Neural cell (in vitro differentiated cells): Measurements from ENCODE around the gene JUNB.

ENCODE experiments used
- CTCF ChIP-seq: fragments of 450-650 bp; IDR thresholded peaks from 2 replicates; pipeline ENCODE4 v1.5.1; 2014; ENCODE audit warnings: antibody characterized with exemption, mild to moderate bottlenecking, moderate library complexity; ENCODE audit not compliant: poor library complexity, severe bottlenecking
- EP300 ChIP-seq: fragments of 450-650 bp; conservative IDR thresholded peaks from 2 replicates; pipeline ENCODE4 v1.6.1; 2014; ENCODE audit warnings: antibody characterized with exemption, mild to moderate bottlenecking, moderate library complexity; ENCODE audit not compliant: poor library complexity, severe bottlenecking
- EZH2 ChIP-seq: fragments of 200-600, 300-800 bp; shearing (Covaris generic), sonication (generic); IDR thresholded peaks from 2 replicates; pipeline ENCODE4 v1.6.1; 2014; ENCODE audit warnings: antibody characterized with exemption, low read length, borderline replicate concordance, mild to moderate bottlenecking; ENCODE audit not compliant: insufficient read depth, poor library complexity, severe bottlenecking
- MXI1 ChIP-seq: fragments of 450-650 bp; conservative IDR thresholded peaks from 2 replicates; pipeline ENCODE4 v1.6.1; 2014; ENCODE audit warnings: antibody characterized with exemption, mild to moderate bottlenecking; ENCODE audit not compliant: poor library complexity, severe bottlenecking
- POLR2AphosphoS5 ChIP-seq: IDR thresholded peaks from 2 replicates; pipeline ENCODE4 v1.6.1; 2012
- RAD21 ChIP-seq: fragments of 450-650 bp; conservative IDR thresholded peaks from 2 replicates; pipeline ENCODE4 v1.6.1; 2014; ENCODE audit warnings: antibody characterized with exemption, mild to moderate bottlenecking, moderate library complexity
- SMC3 ChIP-seq: fragments of 450-650 bp; conservative IDR thresholded peaks from 2 replicates; pipeline ENCODE4 v1.6.1; 2014; ENCODE audit warnings: antibody characterized with exemption, mild to moderate bottlenecking, moderate library complexity; ENCODE audit not compliant: poor library complexity
- TAF1 ChIP-seq: IDR thresholded peaks from 2 replicates; pipeline ENCODE4 v1.6.1; 2012; ENCODE audit warnings: low read depth
- TF ChIP-seq, protein P1 (sequence below): IDR thresholded peaks from 2 replicates; pipeline ENCODE4 v1.6.1; 2012; ENCODE audit warnings: borderline replicate concordance

- TF ChIP-seq CTCF (no peak), EZH2 (no peak), POLR2AphosphoS5 (no peak), RAD21 (no peak), EP300 (no peak), TAF1 (no peak), SMC3 (no peak), MXI1 (no peak)
- TF ChIP-seq, protein P1, sequence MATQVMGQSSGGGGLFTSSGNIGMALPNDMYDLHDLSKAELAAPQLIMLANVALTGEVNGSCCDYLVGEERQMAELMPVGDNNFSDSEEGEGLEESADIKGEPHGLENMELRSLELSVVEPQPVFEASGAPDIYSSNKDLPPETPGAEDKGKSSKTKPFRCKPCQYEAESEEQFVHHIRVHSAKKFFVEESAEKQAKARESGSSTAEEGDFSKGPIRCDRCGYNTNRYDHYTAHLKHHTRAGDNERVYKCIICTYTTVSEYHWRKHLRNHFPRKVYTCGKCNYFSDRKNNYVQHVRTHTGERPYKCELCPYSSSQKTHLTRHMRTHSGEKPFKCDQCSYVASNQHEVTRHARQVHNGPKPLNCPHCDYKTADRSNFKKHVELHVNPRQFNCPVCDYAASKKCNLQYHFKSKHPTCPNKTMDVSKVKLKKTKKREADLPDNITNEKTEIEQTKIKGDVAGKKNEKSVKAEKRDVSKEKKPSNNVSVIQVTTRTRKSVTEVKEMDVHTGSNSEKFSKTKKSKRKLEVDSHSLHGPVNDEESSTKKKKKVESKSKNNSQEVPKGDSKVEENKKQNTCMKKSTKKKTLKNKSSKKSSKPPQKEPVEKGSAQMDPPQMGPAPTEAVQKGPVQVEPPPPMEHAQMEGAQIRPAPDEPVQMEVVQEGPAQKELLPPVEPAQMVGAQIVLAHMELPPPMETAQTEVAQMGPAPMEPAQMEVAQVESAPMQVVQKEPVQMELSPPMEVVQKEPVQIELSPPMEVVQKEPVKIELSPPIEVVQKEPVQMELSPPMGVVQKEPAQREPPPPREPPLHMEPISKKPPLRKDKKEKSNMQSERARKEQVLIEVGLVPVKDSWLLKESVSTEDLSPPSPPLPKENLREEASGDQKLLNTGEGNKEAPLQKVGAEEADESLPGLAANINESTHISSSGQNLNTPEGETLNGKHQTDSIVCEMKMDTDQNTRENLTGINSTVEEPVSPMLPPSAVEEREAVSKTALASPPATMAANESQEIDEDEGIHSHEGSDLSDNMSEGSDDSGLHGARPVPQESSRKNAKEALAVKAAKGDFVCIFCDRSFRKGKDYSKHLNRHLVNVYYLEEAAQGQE: no peak
These were observed 39.1 kb upstream of the JUNB start for GRCh38 chr19:12752056-12752781.
